HEK293 (cell line): Measurements from ENCODE around the gene STRADA.

Experiments
- CTCF ChIA-PET: fragments of 350-600 bp; formaldehyde crosslinking; extraction: SDS; loops from one replicate; lab custom pipeline; 2021; ENCODE audit warnings: antibody characterized with exemption; lab: Yijun Ruan, JAX
- POLR2A ChIA-PET: fragments of 300-600 bp; formaldehyde crosslinking; extraction: SDS; loops from one replicate; lab custom pipeline; 2020; ENCODE audit warnings: antibody characterized with exemption, inconsistent platforms; lab: Yijun Ruan, JAX
- H3K27ac ChIP-seq: fragments of 200-500 bp; sonication (Bioruptor generic); 2 replicates; pipeline ENCODE4 v1.5.1; 2014; ENCODE audit warnings: low read depth, low read length, control low read depth, inconsistent platforms; ENCODE audit errors: extremely low read depth
- H3K36me3 ChIP-seq, 2 experiments: fragments of 200-500 bp in 1 of 2; sonication (Bioruptor generic) in 1 of 2; 1 replicate in 1 of 2; 2 replicates in 1 of 2; pipeline ENCODE4 v1.5.1; 2014 to 2017; ENCODE audit warnings: inconsistent platforms in 2 of 2, low read length in 2 of 2; ENCODE audit not compliant: control insufficient read depth in 2 of 2, insufficient read depth in 1 of 2
- H3K4me1 ChIP-seq: fragments of 200-500 bp; sonication (Bioruptor generic); 2 replicates; pipeline ENCODE4 v1.5.1; 2014; ENCODE audit warnings: mild to moderate bottlenecking, low read length, inconsistent platforms; ENCODE audit not compliant: control insufficient read depth, insufficient read depth
- H3K4me3 ChIP-seq: 2 replicates; pipeline ENCODE4 v1.5.1; 2011; ENCODE audit warnings: low read depth, mild to moderate bottlenecking, control low read depth, low read length, moderate library complexity
- H3K9me3 ChIP-seq: fragments of 200-500 bp; sonication (Bioruptor generic); 2 replicates; pipeline ENCODE4 v1.5.1; 2014; ENCODE audit warnings: low read depth, low read length, inconsistent platforms; ENCODE audit not compliant: control insufficient read depth, insufficient read depth
- GFI1B ChIP-seq: fragments of 450-650 bp; formaldehyde crosslinking; IDR thresholded peaks from 2 replicates; pipeline ENCODE4 v1.5.1; 2016; ENCODE audit warnings: missing biosample characterization, missing genetic modification characterization
- GLIS2 ChIP-seq: fragments of 450-650 bp; formaldehyde crosslinking; IDR thresholded peaks from 2 replicates; pipeline ENCODE4 v1.5.1; 2016; ENCODE audit warnings: missing biosample characterization, missing genetic modification characterization
- HOXA7 ChIP-seq: sonication (generic); formaldehyde crosslinking; IDR thresholded peaks from 2 replicates; pipeline ENCODE4 v1.8.1; 2022; ENCODE audit warnings: missing genetic modification reagents, borderline replicate concordance
- IKZF3 ChIP-seq: fragments of 450-650 bp; IDR thresholded peaks from 2 replicates; pipeline ENCODE4 v1.5.0; 2018; ENCODE audit warnings: missing biosample characterization, mild to moderate bottlenecking, missing genetic modification characterization, moderate library complexity
- KLF7 ChIP-seq: fragments of 450-650 bp; formaldehyde crosslinking; IDR thresholded peaks from 2 replicates; pipeline ENCODE4 v1.5.1; 2016; ENCODE audit warnings: missing biosample characterization, missing genetic modification characterization, borderline replicate concordance
- SALL2 ChIP-seq: fragments of 450-650 bp; formaldehyde crosslinking; IDR thresholded peaks from 2 replicates; pipeline ENCODE4 v1.5.0; 2017; ENCODE audit warnings: missing biosample characterization, mild to moderate bottlenecking, missing genetic modification characterization, borderline replicate concordance
- SP7 ChIP-seq: fragments of 450-650 bp; formaldehyde crosslinking; IDR thresholded peaks from 2 replicates; pipeline ENCODE4 v1.5.1; 2016; ENCODE audit warnings: missing biosample characterization, missing genetic modification characterization
- ZNF114 ChIP-seq: fragments of 450-650 bp; formaldehyde crosslinking; IDR thresholded peaks from 2 replicates; pipeline ENCODE4 v1.5.0; 2017; ENCODE audit warnings: missing biosample characterization, missing genetic modification characterization
- ZNF146 ChIP-seq: fragments of 450-650 bp; formaldehyde crosslinking; IDR thresholded peaks from 2 replicates; pipeline ENCODE4 v1.5.1; 2016; ENCODE audit warnings: missing biosample characterization, missing genetic modification characterization
- ZNF148 ChIP-seq: fragments of 450-650 bp; formaldehyde crosslinking; IDR thresholded peaks from 2 replicates; pipeline ENCODE4 v1.5.0; 2017; ENCODE audit warnings: missing biosample characterization, missing genetic modification characterization, borderline replicate concordance
- ZNF416 ChIP-seq: fragments of 450-650 bp; formaldehyde crosslinking; IDR thresholded peaks from 2 replicates; pipeline ENCODE4 v1.5.1; 2016; ENCODE audit warnings: missing biosample characterization, missing genetic modification characterization
- ZNF510 ChIP-seq: fragments of 450-650 bp; formaldehyde crosslinking; IDR thresholded peaks from 2 replicates; pipeline ENCODE4 v1.5.1; 2018; ENCODE audit warnings: mild to moderate bottlenecking, missing genetic modification characterization, missing biosample characterization; ENCODE audit not compliant: insufficient replicate concordance
- ZNF549 ChIP-seq: fragments of 450-650 bp; IDR thresholded peaks from 2 replicates; pipeline ENCODE4 v1.5.1; 2018; ENCODE audit warnings: missing biosample characterization, missing genetic modification characterization, mild to moderate bottlenecking, inconsistent platforms, moderate library complexity
- ZNF560 ChIP-seq: fragments of 450-650 bp; formaldehyde crosslinking; IDR thresholded peaks from 2 replicates; pipeline ENCODE4 v1.5.1; 2017; ENCODE audit warnings: missing biosample characterization, missing genetic modification characterization, borderline replicate concordance
- ZSCAN23 ChIP-seq: fragments of 450-650 bp; formaldehyde crosslinking; IDR thresholded peaks from 2 replicates; pipeline ENCODE4 v1.5.1; 2016; ENCODE audit warnings: missing biosample characterization, missing genetic modification characterization
- TF ChIP-seq, protein P1 (sequence below): fragments of 450-650 bp; formaldehyde crosslinking; IDR thresholded peaks from 2 replicates; pipeline ENCODE4 v1.5.1; 2016; ENCODE audit warnings: missing biosample characterization, missing genetic modification characterization, low read depth
- TF ChIP-seq, protein P2 (sequence below): sonication (generic); formaldehyde crosslinking; IDR thresholded peaks from 2 replicates; pipeline ENCODE4 v1.8.1; 2022; ENCODE audit warnings: mild to moderate bottlenecking, moderate library complexity, missing genetic modification reagents
- TF ChIP-seq, protein P3 (sequence below): fragments of 450-650 bp; formaldehyde crosslinking; IDR thresholded peaks from 2 replicates; pipeline ENCODE4; 2016; ENCODE audit warnings: missing biosample characterization, missing genetic modification characterization

The STRADA gene

GRCh38 chr17:63703029-63703428, 38.6 kb downstream of the STRADA start (continued):
- TF ChIP-seq, protein P1, sequence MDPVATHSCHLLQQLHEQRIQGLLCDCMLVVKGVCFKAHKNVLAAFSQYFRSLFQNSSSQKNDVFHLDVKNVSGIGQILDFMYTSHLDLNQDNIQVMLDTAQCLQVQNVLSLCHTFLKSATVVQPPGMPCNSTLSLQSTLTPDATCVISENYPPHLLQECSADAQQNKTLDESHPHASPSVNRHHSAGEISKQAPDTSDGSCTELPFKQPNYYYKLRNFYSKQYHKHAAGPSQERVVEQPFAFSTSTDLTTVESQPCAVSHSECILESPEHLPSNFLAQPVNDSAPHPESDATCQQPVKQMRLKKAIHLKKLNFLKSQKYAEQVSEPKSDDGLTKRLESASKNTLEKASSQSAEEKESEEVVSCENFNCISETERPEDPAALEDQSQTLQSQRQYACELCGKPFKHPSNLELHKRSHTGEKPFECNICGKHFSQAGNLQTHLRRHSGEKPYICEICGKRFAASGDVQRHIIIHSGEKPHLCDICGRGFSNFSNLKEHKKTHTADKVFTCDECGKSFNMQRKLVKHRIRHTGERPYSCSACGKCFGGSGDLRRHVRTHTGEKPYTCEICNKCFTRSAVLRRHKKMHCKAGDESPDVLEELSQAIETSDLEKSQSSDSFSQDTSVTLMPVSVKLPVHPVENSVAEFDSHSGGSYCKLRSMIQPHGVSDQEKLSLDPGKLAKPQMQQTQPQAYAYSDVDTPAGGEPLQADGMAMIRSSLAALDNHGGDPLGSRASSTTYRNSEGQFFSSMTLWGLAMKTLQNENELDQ (tag by site-specific recombination), result no peak
- TF ChIP-seq ZNF549 (tag by site-specific recombination), result no peak

DNA sequence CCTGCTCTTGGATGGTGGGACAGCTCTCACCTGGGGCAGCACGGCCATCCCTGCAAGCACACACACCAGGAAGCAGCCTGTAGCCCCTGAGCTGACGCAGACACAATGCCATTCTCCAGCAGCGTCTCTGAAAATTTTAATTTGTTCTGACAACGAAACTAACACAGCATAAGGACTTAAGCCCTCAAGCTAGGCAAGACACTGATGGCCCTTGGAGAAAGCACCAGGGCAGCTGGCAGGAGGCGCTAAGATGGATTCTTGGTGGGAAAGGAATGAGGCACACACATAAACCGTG, 38.9 kb downstream of the STRADA start:
- Histone ChIP-seq H3K27ac (no peak overlapping the region), H3K36me3 (peaks cover 0 to 58% of the 10 kb centered on the region in 2 experiments; a peak in 2 of 3 replicates), H3K9me3 (no peaks in the 10 kb centered on the region), H3K4me1 (peaks cover 3% of the 10 kb centered on the region; the same call in 1 of the 2 replicates)
- ChIA-PET POLR2A (interaction anchor here (1.4 kb wide), 1 partner anchor 40 kb away, joined by 4 read pairs; no protein-coding TSS in a partner anchor), CTCF (interaction anchor here (0.6 kb wide), 1 partner anchor 273 kb away, joined by 3 read pairs; no protein-coding TSS in a partner anchor)
- no peak for TF ChIP-seq GFI1B
- TF ChIP-seq SP7 (tag by site-specific recombination), result no peak
- no peak for TF ChIP-seq ZNF416
- no peak for TF ChIP-seq HOXA7
- no peak for TF ChIP-seq SALL2 (tag by site-specific recombination)
- TF ChIP-seq ZNF560 (tag by site-specific recombination), result no peak
- TF ChIP-seq ZNF148, result no peak
- TF ChIP-seq, protein P2, sequence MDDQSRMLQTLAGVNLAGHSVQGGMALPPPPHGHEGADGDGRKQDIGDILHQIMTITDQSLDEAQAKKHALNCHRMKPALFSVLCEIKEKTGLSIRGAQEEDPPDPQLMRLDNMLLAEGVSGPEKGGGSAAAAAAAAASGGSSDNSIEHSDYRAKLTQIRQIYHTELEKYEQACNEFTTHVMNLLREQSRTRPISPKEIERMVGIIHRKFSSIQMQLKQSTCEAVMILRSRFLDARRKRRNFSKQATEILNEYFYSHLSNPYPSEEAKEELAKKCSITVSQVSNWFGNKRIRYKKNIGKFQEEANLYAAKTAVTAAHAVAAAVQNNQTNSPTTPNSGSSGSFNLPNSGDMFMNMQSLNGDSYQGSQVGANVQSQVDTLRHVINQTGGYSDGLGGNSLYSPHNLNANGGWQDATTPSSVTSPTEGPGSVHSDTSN, result no peak
- TF ChIP-seq IKZF3 (tag by site-specific recombination), result no peak
- TF ChIP-seq ZSCAN23 (tag by site-specific recombination), result no peak
- TF ChIP-seq GLIS2, result no peak
- TF ChIP-seq ZNF146 (tag by site-specific recombination), result no peak
- TF ChIP-seq, protein P3, sequence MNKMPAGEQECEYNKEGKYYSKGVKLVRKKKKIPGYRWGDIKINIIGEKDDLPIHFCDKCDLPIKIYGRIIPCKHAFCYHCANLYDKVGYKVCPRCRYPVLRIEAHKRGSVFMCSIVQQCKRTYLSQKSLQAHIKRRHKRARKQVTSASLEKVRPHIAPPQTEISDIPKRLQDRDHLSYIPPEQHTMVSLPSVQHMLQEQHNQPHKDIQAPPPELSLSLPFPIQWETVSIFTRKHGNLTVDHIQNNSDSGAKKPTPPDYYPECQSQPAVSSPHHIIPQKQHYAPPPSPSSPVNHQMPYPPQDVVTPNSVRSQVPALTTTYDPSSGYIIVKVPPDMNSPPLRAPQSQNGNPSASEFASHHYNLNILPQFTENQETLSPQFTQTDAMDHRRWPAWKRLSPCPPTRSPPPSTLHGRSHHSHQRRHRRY (tag by site-specific recombination), result no peak
- no peak for TF ChIP-seq ZNF510
- no peak for TF ChIP-seq KLF7 (tag by site-specific recombination)
- TF ChIP-seq ZNF114 (tag by site-specific recombination), result no peak
- TF ChIP-seq, all 188 proteins: peak for 0
- no peak overlapping the region for H3K4me3 ChIP-seq
